Measurements from ENCODE around the gene SMARCD3.

The SMARCD3 gene

DNA sequence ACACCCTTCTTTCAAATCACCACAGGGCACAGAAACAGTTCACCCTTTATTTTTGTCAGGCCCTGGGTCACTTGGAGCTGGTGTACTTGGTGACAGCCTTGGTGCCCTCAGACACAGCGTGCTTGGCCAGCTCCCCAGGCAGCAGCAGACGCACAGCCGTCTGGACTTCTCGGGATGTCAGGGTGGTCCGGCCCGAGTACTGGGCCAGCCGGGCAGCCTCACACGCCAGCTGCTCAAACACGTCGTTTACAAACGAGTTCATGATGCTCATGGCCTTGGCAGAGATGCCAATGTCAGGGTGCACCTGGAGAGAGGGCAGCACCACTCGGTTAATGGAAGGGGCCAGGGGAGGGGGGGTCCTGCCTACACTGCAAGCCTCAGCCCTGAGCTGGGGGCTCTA is 40.7 kb downstream of the SMARCD3 start:
- no peak for DNase-seq

DNA sequence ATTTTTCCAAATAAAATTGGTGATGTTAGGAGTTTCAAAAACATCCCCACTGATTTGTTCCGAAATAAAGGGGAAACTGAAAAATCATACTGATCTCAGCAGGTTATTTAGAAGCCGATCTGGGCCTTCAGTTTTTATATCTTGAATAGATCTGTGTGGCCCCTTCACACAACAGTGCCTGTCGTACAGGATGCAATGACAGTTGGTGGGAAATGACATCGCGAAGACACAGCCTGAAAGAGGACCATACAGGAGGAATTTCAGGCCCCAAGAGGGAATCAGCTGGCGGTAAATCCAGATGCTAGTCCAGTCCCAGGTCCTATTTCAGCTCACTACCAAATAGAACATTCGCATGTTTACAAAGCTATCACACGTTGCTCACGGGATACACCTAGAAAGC is 41.2 kb downstream of the SMARCD3 start:
- DNase-seq, result no peak

DNA sequence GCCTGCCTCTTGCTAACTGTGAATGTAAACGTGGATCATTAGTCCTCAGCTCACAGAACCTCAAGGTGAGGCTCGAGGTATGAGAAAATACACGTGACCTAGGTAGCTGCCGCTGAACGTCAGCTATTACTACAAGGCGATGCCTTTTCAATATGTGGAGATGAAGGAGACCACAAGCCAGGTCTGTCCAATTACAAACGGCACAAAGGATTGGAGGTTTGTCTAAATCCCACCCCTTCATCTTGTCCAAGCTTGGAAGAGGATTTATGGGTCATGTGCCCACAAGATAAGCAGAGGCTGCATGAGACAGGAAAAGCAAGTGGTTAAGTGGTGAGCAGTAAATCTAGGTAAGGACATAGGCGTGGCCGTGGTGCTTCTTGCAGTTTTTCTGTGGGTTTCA is 41.6 kb downstream of the SMARCD3 start:
- no peak for DNase-seq

DNA sequence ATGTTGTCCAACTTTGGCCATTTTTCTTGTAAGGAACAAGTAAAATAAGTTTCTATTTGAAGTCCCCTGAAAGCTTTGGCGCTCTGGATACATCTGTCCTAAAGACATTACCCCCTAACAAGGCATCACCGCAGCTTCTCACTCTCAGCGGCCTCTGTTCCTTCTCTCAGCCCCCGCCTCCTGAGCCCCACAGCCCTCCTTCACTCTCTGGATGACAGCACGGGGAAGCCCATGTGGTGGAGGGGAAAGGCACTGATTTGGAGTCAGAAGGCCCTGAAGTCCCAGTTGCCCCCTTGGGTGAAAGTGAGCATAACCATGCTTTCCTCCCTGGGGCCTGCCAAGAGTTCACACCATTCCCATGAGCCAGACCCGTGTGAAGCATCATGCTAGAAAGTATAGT is 42.8 kb downstream of the SMARCD3 start:
- DNase-seq, result no peak

DNA sequence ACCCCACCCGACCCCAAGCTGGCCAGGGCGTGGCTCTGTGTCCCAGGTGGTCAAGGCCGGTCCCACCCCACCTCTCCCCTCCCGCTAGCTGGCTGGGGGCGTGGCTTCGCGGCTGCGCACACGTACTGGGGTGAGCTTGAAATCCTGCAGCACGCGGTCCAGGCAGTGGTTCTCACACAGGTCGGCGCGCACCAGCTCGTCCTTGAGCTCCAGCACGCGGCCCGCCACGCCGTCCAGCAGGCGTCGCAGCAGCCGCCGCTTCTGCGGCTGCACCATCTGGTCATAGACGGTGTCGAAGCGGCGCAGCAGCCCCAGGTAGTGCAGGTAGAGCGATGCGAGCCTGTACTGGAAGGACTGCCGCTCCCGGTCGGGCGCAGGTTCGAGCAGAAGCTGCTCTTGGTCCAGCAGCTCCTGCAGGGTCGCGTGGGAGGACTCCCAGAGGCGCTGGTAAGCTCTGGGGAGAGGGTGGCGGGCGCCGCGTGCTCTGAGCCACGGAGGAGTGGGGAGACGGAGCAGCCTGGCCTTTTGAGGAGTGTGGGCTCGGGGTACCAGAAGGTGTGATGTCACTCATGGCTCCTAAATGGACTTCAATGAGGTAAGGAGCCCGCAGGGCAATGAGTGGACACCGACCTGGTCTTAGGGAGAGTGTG is 44.0 kb downstream of the SMARCD3 start:
- no peak for DNase-seq

DNA sequence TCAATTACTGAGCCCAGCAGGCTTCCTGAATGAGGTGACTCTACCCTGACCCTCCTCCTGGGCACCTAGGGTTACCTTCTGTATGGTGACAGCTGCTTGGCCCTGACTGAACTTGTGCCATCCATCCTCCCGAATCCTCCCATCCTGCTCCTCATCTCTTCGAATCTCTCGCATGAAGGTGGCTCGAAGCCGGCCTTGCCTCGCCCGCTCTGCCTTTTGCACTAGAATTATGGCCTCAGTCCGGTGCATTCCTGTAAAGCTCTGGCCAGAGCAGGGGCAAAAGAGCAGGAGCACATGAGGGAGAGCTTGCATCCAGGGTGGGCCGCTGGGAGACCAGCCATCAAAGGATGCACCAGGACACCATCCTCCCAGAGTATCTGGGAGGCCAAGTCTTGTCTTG is 45.7 kb downstream of the SMARCD3 start:
- no peak for DNase-seq

DNA sequence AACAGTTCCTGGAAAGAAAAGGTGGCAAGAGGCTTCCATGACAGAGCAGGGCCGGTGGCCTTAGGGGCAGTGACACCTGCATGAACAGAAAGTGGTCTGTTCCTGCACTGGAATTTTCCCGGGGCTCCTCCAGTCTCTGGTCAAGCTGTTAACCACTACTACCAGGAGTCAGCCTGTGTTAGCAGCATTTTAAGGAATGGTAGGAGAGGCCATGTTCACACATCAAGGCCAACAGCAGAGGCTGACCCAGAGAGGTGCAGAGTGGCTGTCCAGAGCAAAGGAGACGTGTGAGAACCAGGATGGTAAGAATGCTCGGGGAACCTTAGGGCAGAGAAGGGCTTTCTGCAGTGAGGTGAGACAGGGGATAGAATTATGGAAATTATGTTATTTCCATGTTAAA is 46.7 kb downstream of the SMARCD3 start:
- no peak for DNase-seq

DNA sequence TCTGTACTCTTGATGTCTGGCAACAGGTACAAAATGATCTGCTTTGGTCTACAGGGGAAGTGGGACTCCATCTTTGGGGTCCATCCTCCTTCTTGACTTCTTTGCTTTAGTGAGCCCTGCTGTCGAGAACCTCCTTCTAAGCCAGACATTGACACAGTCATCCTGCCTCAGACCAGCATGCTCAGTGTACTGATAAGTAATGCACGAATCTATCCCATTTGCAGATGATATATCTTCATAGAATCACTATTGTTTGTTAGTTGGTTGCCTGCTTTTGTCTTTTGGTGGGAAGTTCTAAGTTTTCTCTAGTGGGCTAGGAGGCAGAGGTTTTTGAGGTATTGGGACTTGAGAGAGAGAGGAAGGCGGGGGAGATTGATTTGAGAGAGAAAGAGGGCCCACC is 47.1 kb downstream of the SMARCD3 start:
- DNase-seq, result no peak

DNA sequence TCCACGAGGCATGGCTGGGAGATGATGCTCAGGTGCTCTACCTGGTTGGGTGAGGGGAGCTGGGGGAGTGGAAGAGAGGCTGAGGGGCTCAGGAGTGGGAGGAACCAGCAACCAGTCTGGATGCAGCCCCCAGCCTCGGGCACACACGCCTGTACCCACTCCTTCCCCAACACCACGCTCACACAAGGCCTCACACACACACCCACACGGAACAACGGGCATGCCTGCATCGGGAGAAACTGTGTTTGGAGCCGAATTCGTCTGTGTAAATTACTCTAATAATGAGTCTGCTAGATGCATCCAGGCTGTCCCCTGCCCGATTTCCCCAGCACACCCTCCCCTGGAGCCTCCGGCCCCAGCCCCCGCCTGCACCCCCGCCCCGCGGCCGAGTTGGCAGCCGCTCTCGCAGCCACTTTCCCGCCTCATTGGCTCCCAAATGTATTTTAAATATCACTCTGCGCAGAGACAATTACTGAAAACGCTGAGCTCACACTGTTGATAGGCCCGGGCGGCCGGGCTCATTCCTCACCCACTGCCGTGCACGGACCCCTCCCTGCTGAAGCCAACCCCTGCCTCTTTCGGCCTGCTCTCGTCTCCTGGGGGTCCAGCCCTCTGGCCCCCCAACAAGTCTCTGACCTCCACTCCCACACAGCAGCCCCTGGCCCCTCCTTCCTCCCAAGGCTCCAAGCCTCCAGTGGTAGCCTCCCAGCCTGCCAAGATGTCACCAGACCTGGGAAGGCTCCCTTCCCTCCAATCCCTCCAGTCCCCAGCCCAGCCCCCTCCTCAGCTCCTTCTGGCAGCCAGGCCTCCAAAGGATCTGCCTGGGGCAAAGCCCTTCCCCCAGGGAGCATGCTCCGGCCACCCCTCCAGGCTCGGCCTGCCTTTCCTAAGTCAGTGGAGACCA is 49.3 kb downstream of the SMARCD3 start:
- DNase-seq, result peak; percentile 19

DNA sequence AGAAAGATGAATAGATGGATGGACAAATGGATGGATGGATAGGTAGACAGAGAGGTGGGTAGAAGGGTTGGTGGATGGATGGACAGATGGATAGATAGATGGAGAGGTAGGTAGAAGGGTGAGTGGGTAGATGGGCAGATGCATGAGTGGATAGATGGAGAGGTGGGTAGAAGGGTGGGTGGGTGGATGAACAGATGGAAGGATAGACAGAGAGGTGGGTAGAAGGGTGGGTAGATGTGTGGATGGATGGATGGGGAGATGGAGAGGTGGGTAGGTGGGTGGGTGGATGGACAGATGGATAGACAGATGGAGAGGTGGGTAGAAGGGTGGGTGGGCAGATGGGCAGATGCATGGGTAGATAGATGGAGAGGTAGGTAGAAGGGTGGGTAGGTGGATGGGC is 50.6 kb downstream of the SMARCD3 start:
- DNase-seq, result no peak

DNA sequence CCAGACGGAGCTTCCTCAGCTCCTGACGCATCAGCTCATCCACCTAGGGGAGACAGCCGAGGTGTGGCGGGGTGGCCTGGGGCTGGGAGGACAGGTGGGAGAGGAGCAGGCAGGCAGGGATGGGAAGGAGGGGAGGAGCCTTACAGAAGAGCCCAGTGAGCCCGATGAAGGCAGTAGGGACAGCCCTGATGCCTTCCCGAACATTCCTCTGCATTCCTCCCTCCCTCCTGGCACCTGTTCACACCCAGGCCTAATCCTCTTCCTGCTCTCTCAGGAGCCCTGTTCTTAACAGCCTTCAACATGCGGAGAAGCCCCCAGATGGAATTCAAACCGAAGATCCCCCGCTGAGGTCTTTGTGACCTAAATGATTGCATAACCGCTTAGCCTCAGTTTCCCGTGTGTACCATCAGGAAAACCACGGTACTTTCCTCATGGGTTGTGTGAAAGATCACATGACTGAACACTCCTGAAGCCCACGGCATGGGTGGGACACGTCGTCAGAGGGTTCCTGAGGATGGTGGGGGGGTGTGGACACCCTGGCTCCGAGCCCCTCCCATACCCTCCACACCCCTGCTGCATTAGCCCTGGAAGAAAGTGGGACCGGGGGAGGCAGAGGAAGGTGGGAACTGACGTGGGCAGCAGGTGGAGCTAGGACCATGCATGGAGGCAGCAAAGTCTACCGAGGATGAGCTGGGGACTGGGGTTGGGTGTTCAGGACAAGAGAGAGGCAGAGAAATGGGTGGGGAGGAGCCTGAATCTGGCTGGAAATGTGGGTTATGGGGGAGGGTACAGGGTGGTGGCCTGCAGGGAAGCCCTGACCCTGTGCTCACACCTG is 52.7 kb downstream of the SMARCD3 start:
- DNase-seq, result no peak

DNA sequence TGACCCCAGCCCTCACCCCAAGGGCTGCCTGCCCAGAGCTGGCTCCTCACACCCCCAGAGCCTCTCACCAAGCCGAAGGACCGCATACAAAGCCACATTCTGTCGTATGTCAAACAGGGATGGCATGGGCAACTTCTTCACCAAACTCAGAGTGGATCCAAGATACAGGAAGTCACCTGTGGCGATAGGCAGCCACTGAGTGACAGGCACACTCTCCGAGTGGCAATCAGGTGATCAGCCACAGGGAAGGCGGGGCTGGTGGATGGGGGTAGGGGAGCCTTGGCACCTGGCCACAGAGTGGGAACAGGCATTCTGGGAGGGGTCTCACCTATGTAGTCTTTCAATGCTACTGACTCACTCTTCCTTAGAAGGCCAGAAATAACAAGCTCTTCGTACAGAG is 54.3 kb downstream of the SMARCD3 start:
- no peak for DNase-seq

DNA sequence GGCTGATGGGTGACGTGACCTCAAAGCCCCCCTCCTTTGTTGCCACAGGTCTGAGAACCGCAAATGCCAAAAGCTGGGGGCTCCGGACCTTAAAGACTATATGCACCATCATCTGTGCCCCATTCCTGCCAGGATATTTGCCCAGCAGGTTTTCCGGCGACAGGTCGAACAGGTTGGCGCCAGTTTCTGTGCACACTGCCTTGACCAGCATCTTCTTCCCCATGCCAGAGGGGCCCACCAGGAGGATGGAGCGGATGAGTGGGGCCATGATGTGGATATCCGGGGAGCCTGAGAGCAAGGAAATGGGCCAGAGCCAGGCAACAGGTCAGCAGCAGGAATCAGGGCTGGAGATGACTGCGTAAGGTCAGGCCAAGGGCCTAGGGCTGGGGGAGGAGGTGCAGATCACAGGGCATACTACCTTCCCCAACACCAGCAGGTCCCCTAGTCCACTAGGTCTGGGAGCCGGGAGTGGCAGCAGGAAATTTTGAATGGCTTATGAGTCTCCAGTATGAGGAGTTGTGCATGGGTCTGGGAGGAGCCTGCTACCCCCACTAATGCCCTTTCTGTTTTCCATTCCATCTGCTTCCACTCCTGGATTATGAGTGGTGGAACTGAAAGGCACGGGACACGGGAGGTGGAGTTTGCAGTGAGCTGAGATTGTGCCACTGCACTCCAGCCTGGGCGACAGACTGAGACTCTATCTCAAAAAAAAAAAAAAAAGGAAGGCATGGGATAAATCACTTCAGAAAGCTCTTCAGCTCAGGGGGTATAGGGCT is 55.1 kb downstream of the SMARCD3 start:
- DNase-seq, result no peak

DNA sequence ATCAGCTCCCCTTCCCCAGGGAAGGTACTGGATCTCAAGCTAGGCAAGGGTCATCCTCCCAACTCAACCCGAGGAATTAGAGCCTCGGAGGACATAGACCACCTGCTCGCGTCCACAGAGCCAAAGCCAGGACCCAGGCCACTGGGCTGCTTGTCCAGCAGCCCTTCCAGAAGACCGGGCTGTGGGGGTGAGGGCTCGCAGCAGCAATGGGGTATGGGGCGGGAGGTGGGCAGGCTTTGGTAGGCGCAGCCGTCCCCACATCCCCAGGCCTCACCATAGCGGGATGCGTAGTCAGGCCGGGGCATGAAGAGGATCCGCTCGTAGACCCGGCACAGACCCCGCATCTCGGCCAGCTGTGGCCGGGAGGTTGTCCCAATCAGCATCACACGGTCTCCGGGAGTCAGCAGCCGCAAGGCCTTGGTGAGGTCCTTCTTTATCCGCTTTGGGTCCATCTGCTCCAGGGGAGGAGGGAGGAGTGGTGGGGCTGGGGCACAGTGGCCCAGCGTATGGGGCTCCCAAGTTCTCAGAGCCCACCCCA is 56.4 kb downstream of the SMARCD3 start:
- no peak for DNase-seq

DNA sequence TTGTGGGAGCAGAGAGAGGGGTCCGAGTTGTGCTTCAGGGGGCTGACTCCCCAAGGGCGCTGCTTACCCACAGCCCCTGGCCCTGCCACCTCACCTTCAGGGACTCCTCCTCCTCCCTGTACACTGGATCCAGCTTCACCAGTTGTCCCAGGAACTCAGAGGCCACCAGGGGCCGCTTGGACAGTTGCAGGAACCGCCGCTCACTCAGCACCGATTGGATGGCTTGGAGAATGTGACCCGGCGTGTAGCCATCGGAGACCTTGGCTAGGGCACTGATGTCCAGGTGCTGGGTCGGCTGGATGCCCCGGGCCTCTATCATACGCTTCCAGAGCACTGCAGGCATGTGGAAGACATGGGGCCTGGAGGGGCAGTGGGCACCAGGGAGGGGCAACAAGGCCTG is 57.0 kb downstream of the SMARCD3 start:
- DNase-seq, result no peak

DNA sequence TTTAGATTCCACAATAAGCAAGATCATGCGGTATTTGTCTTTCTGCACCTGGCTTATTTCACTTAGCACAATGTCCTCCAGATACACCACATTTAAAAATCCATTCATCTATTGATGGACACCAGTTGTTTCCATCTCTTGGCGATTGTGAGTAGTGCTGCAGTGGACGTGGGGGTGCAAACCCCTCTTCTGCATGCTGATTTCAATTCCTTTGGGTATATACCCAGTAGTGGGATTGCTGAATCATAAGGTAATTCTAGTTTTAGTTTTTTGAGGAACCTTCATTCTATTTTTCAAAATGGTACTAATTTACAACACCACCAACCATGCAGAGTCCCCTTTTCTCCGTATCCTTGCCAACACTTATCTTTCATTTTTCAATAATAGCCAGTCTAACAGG is 59.5 kb downstream of the SMARCD3 start:
- no peak for DNase-seq

All from DMS79 (cell line).